Left renal pelvis (tissue), 4 donors: ENCODE measurements around the gene FGFBP1. TPM values are rescaled to one million over a fixed set of nuclear protein-coding genes. Genes with fewer than 3 reads are reported as not detected.

Experiments used
- polyA plus RNA-seq, 4 donors: library from polyadenylated mRNA; unstranded; fragments of 120-200 nt; gene quantifications; one replicate each; pipeline ENCODE4 v1.2.1, GENCODE V29; 2013; ENCODE audit not compliant: insufficient read length in 4 of 4

FGFBP1 gene
- polyA plus RNA-seq, 4 donors: 0.12 to 0.16 (median 0.15) TPM; not detected in 1

Other genes starting within 250 kb of the FGFBP1 start
- 10 to 100 TPM; 10.8 to 16.2 (median 12.9) TPM for gene BST1, start 235.7 kb downstream of the FGFBP1 start, polyA plus RNA-seq
- 1 to 10 TPM in 2 of 4 donors, under 1 TPM in 2; 0.93 to 1.2 (median 1.0) TPM for gene CD38, start 160.4 kb downstream of the FGFBP1 start, polyA plus RNA-seq
- gene FGFBP2, start 24.4 kb upstream of the FGFBP1 start, polyA plus RNA-seq: under 1 TPM in 2 of 4 donors, not detected in 2; 0.35 to 0.93 TPM
- gene PROM1, start 145.3 kb upstream of the FGFBP1 start, polyA plus RNA-seq: 10 to 100 TPM; 11.6 to 42.4 (median 41.7) TPM